PC-9 (cell line): ENCODE data around the gene TPX2.

Source experiments
- CTCF ChIP-seq: fragments of 200-600 bp; sonication (generic); conservative IDR thresholded peaks from 2 replicates; pipeline ENCODE4 v1.6.1; 2017; ENCODE audit warnings: mixed run types, antibody characterized with exemption, mild to moderate bottlenecking, moderate library complexity
- EZH2 ChIP-seq: fragments of 200-600 bp; sonication (generic); IDR thresholded peaks from 2 replicates; pipeline ENCODE4 v1.8.0; 2017; ENCODE audit warnings: antibody characterized with exemption, low read depth

DNA sequence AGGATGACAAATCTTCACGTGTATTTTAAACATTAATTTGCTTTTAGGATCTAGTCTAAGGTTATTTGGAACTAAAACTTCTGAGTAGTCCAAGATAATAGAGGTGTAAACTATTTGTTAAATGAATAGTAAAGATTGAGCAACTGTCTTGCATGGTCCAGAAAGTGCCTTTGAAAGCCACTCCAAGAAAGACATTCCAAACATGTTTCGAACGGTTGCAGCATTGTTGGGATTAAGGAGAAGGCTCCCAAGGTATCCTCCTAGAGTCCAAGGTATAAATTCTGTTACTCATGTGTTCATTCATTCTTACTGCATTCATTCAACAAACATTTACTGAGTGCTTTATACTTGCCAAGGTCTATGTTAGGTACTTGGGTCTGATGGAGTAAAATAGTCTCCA, 51.3 kb downstream of the TPX2 start:
- TF ChIP-seq CTCF = no peak
- no peak for TF ChIP-seq EZH2
